Measurements from ENCODE around the gene CADPS2. TPM values are rescaled to one million over a fixed set of nuclear protein-coding genes. Genes with fewer than 3 reads are reported as not detected.

Gene CADPS2
- total and polyA plus RNA-seq, 2 of the 4 experiments (the other 2 are of a cell fraction): 0.10 to 0.54 TPM

- no peak overlapping the region for H2BK20ac ChIP-seq (ENCODE audit: low read depth, low read length)
- no CpG with 5 or more reads among the region's 1 CpG for WGBS, 2 experiments (ENCODE audit: extremely low coverage in 2 of 2, insufficient read length in 1 of 2)
- H4K20me1 ChIP-seq (ENCODE audit: insufficient read depth, low read length): no peaks in the 10 kb centered on the region
- H3K79me1 ChIP-seq (ENCODE audit: low read depth in 1 of 2, low read length in 2 of 2): no peaks in the 10 kb centered on the region
- no peaks in the 10 kb centered on the region for H3K27me3 ChIP-seq (ENCODE audit: control insufficient read depth, insufficient read depth, low read length)
- BruUV-seq (replicated peaks): no TSS peak
- no peak overlapping the region for H3K56ac ChIP-seq (ENCODE audit: extremely low read depth, insufficient read depth, low read length)
- ChIA-PET POLR2A (ENCODE audit: unreplicated experiment) (no interaction called here), CTCF (no interaction called here)
- no peak overlapping the region for H2AFZ ChIP-seq (replicated peaks; ENCODE audit: low read length, poor library complexity)
- no peak for TF ChIP-seq RAD21 (IDR thresholded peaks at IDR 0.05; ENCODE audit: low read length)
- TF ChIP-seq, protein P1, sequence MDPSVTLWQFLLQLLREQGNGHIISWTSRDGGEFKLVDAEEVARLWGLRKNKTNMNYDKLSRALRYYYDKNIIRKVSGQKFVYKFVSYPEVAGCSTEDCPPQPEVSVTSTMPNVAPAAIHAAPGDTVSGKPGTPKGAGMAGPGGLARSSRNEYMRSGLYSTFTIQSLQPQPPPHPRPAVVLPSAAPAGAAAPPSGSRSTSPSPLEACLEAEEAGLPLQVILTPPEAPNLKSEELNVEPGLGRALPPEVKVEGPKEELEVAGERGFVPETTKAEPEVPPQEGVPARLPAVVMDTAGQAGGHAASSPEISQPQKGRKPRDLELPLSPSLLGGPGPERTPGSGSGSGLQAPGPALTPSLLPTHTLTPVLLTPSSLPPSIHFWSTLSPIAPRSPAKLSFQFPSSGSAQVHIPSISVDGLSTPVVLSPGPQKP (IDR thresholded peaks at IDR 0.05; ENCODE audit: borderline replicate concordance, low read depth, low read length): no peak
- no peak for TF ChIP-seq CEBPB (IDR thresholded peaks at IDR 0.05; ENCODE audit: low read depth, low read length)
- TF ChIP-seq SMC3 (IDR thresholded peaks at IDR 0.05; ENCODE audit: low read depth, low read length): no peak
- no peak overlapping the region for H4K5ac ChIP-seq (ENCODE audit: low read depth, low read length)
- intact Hi-C loops (cut with micrococcal nuclease) (no loop called here), in situ Hi-C loops (cut with MboI; ENCODE audit: low sequenced_read_pairs) (no loop called here), dilution Hi-C loops (cut with HindIII; ENCODE audit: low sequenced_read_pairs, unreplicated experiment) (no loop called here)
- H3K4me2 ChIP-seq (ENCODE audit: low read depth, low read length): no peak overlapping the region
- H2AK5ac ChIP-seq (ENCODE audit: low read depth, low read length): no peak overlapping the region
- H2AK9ac ChIP-seq (replicated peaks; ENCODE audit: low read depth, low read length, poor library complexity): no peak overlapping the region
- H3K23ac ChIP-seq (ENCODE audit: low read depth, low read length): no peak overlapping the region
- H3K9ac ChIP-seq (ENCODE audit: low read depth, low read length): no peak overlapping the region
- H3K14ac ChIP-seq (replicated peaks; ENCODE audit: low read depth, low read length): no peak overlapping the region
- H3K9me3 ChIP-seq (ENCODE audit: control insufficient read depth, insufficient read depth, low read length): peaks cover 10% of the 10 kb centered on the region
- H3K4ac ChIP-seq (ENCODE audit: low read depth, low read length): no peak overlapping the region
- H2BK5ac ChIP-seq (ENCODE audit: low read depth, low read length, poor library complexity, severe bottlenecking): no peak overlapping the region
- H3K9me1 ChIP-seq (ENCODE audit: insufficient read depth, low read length): no peaks in the 10 kb centered on the region
- H3K36me3 ChIP-seq (ENCODE audit: control insufficient read depth, insufficient read depth, low read length): no peaks in the 10 kb centered on the region
- DNase-seq (no peak), ATAC-seq (ENCODE audit: low read depth) (no peak)
- H3K27ac ChIP-seq (ENCODE audit: insufficient read depth, low read length): no peak overlapping the region
- no peak overlapping the region for H2BK15ac ChIP-seq (ENCODE audit: low read depth, low read length)
- no peak overlapping the region for H4K91ac ChIP-seq (ENCODE audit: insufficient read depth, low read depth, low read length)
- no peaks in the 10 kb centered on the region for H3K4me1 ChIP-seq (ENCODE audit: control insufficient read depth, insufficient read depth, low read length)
- no peak overlapping the region for H3K4me3 ChIP-seq (ENCODE audit: insufficient read depth, low read depth, low read length)
- H4K8ac ChIP-seq (ENCODE audit: low read depth in 2 of 2, low read length in 2 of 2): no peak overlapping the region
- no peak overlapping the region for H2BK120ac ChIP-seq (ENCODE audit: low read depth, low read length)
- no peak overlapping the region for H3K18ac ChIP-seq (ENCODE audit: low read depth, low read length)
Measured at GRCh38 chr7:122677149-122677548, 209.1 kb downstream of the CADPS2 start.
